Measurements from ENCODE around the gene PCP2.

GRCh38 chr19:7625763-7626372 is 7.7 kb downstream of the PCP2 start:
- TF ChIP-seq POLR2A (IDR thresholded peaks at IDR 0.05; ENCODE audit: low read length): no peak
- no peak for TF ChIP-seq GATA1 (IDR thresholded peaks at IDR 0.05; ENCODE audit: low read depth, low read length)

All from erythroblast (primary cell).